Measurements from ENCODE around the gene ENGASE. TPM values are rescaled to one million over a fixed set of nuclear protein-coding genes. Genes with fewer than 3 reads are reported as not detected.

ENGASE gene
- total and polyA plus RNA-seq, 8 donors = 13.9 to 86.5 (median 21.6) TPM

GRCh38 chr17:79053251-79053925 lies 21.2 kb upstream of the ENGASE start:
- WGBS, 2 donors = 70 to 80% methylated on average over 2 of the region's 2 CpGs
- intact Hi-C loops (cut with DNase I) = no loop called here
- no peak for ATAC-seq
- Histone ChIP-seq H3K4me3 (no peak overlapping the region), H3K27me3 (no peaks in the 10 kb centered on the region), H3K4me1 (no peaks in the 10 kb centered on the region), H3K27ac (no peak overlapping the region), H3K9me3 (no peaks in the 10 kb centered on the region), H3K36me3 (no peaks in the 10 kb centered on the region)
- TF ChIP-seq CTCF (IDR thresholded peaks at IDR 0.05) = no peak
- no peak for FAIRE-seq
- peak in 1 of 6 donors; percentile 3 for DNase-seq

- FAIRE-seq (no peak), ATAC-seq (no peak), DNase-seq (peak in 1 of 6 donors; percentile 9)
- intact Hi-C loops (cut with DNase I) = no loop called here
- H3K4me1 ChIP-seq = no peaks in the 10 kb centered on the region
- no peaks in the 10 kb centered on the region for H3K27me3 ChIP-seq
- H3K36me3 ChIP-seq = no peaks in the 10 kb centered on the region
- H3K4me3 ChIP-seq = no peak overlapping the region
- H3K9me3 ChIP-seq = no peaks in the 10 kb centered on the region
- no peak overlapping the region for H3K27ac ChIP-seq
- 55 to 78% methylated on average over 2 of the region's 2 CpGs for WGBS, 2 donors
- TF ChIP-seq CTCF (IDR thresholded peaks at IDR 0.05) = no peak
Observed at GRCh38 chr17:79054200-79054960, 20.2 kb upstream of the ENGASE start.

- Histone ChIP-seq H3K9me3 (no peaks in the 10 kb centered on the region), H3K4me1 (no peaks in the 10 kb centered on the region), H3K4me3 (no peak overlapping the region), H3K27me3 (no peaks in the 10 kb centered on the region), H3K27ac (no peak overlapping the region), H3K36me3 (no peaks in the 10 kb centered on the region)
- intact Hi-C loops (cut with DNase I) = no loop called here
- 78 to 82% methylated on average over 5 of the region's 5 CpGs for WGBS, 2 donors
- TF ChIP-seq CTCF (IDR thresholded peaks at IDR 0.05) = no peak
- no peak for DNase-seq
- ATAC-seq = no peak
- FAIRE-seq = no peak
Observed at GRCh38 chr17:79055197-79055596, 19.4 kb upstream of the ENGASE start.

DNA sequence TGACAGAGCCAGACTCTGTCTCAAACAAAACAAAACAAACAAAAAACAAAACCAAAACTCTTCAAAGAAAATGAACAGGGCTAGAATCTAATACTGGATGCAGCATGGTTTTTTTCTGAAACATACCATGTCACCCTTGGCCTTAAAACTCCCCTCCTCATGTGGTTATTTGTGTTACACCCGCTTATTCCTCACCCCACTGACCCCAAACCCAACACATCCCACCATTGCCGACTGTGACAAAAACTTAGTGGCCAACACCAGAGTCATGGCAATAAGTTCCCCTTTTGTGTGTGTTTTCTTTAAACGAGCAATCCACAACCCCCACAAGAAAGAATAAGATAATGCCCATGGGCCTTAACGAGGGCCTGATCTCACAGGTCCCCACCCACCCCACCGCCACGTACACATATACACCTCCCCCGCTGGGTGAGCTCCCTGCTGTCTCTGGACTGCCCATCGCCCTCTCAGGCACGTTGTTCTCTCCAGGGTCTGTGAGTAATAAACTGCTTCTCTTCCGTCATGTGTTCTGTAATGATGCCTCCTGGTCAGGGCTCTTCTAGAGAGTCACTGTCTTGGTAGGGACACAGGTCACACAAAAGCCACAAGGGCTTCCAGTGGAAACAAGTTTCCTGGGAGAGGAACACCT lies 16.8 kb upstream of the ENGASE start:
- ATAC-seq (no peak), FAIRE-seq (no peak), DNase-seq (peak in 1 of 6 donors; percentile 31)
- Histone ChIP-seq H3K27ac (no peak overlapping the region), H3K4me1 (no peaks in the 10 kb centered on the region), H3K27me3 (no peaks in the 10 kb centered on the region), H3K36me3 (no peaks in the 10 kb centered on the region), H3K9me3 (no peaks in the 10 kb centered on the region), H3K4me3 (no peak overlapping the region)
- intact Hi-C loops (cut with DNase I) = no loop called here
- WGBS, 2 donors = 83% methylated on average over 10 of the region's 10 CpGs
- TF ChIP-seq CTCF (IDR thresholded peaks at IDR 0.05) = no peak
